MM.1S (cell line): Measurements from ENCODE around the gene PRMT2.

ENCODE experiments used
- DNase-seq: peaks from one replicate; pipeline ENCODE4 v3.0.0-alpha.2; 2015
- H2AFZ ChIP-seq: fragments of 300-600 bp; sonication (generic); 2 replicates; pipeline ENCODE4 v1.6.0; 2016; ENCODE audit warnings: antibody characterized with exemption, low read length
- H3F3A ChIP-seq: fragments of 300-600 bp; sonication (generic); 2 replicates; pipeline ENCODE4 v1.6.1; 2016; ENCODE audit warnings: mild to moderate bottlenecking, antibody characterized with exemption, low read length, moderate library complexity, mixed read lengths; ENCODE audit not compliant: insufficient read depth
- H3K27ac ChIP-seq: fragments of 300-600 bp; sonication (generic); 2 replicates; pipeline ENCODE4 v1.5.1; 2016; ENCODE audit warnings: mild to moderate bottlenecking, low read length
- H3K27me3 ChIP-seq: fragments of 300-600 bp; sonication (generic); replicated peaks from 2 replicates; pipeline ENCODE4 v1.6.0; 2016; ENCODE audit warnings: low read length; ENCODE audit not compliant: insufficient read depth
- H3K36me3 ChIP-seq: fragments of 300-600 bp; sonication (generic); replicated peaks from 2 replicates; pipeline ENCODE4 v1.6.1; 2016; ENCODE audit warnings: mild to moderate bottlenecking, low read length, mixed read lengths; ENCODE audit not compliant: insufficient read depth
- H3K4me1 ChIP-seq: fragments of 300-600 bp; sonication (generic); 2 replicates; pipeline ENCODE4 v1.6.1; 2016; ENCODE audit warnings: low read length, mixed read lengths
- H3K4me2 ChIP-seq: fragments of 300-600 bp; sonication (generic); 2 replicates; pipeline ENCODE4 v1.6.0; 2016; ENCODE audit warnings: low read depth, low read length
- H3K4me3 ChIP-seq: fragments of 300-600 bp; sonication (generic); 2 replicates; pipeline ENCODE4 v1.5.1; 2016; ENCODE audit warnings: low read length, mixed read lengths
- H3K79me2 ChIP-seq: fragments of 300-600 bp; sonication (generic); 2 replicates; pipeline ENCODE4 v1.6.1; 2016; ENCODE audit warnings: mixed run types, low read length, mixed read lengths
- H3K9ac ChIP-seq: fragments of 300-600 bp; sonication (generic); 2 replicates; pipeline ENCODE4 v1.6.1; 2016; ENCODE audit warnings: low read length, mixed read lengths
- H3K9me2 ChIP-seq: fragments of 300-600 bp; sonication (generic); replicated peaks from 2 replicates; pipeline ENCODE4 v1.6.1; 2016; ENCODE audit warnings: mild to moderate bottlenecking, low read length, mixed read lengths; ENCODE audit not compliant: insufficient read depth
- H3K9me3 ChIP-seq: fragments of 300-600 bp; sonication (generic); replicated peaks from 2 replicates; pipeline ENCODE4 v1.6.1; 2016; ENCODE audit warnings: mild to moderate bottlenecking, low read length, mixed read lengths; ENCODE audit not compliant: insufficient read depth
- H4K20me1 ChIP-seq: fragments of 300-600 bp; sonication (generic); 2 replicates; pipeline ENCODE4 v1.6.1; 2016; ENCODE audit warnings: mild to moderate bottlenecking, low read length, moderate library complexity, mixed read lengths; ENCODE audit not compliant: insufficient read depth
- EZH2 ChIP-seq: fragments of 300-600 bp; sonication (generic); optimal IDR thresholded peaks from 2 replicates; pipeline ENCODE3; 2017; ENCODE audit warnings: low read depth, mild to moderate bottlenecking, antibody characterized with exemption, low read length, mixed read lengths
- EZH2phosphoT487 ChIP-seq: fragments of 300-600 bp; sonication (generic); IDR thresholded peaks from 2 replicates; pipeline ENCODE4 v1.6.1; 2018; ENCODE audit warnings: antibody characterized with exemption, low read length
- TF ChIP-seq, protein P1 (sequence below): fragments of 300-600 bp; sonication (generic); IDR thresholded peaks from 2 replicates; pipeline ENCODE4 v1.5.1; 2016; ENCODE audit warnings: antibody characterized with exemption, low read length, mixed read lengths

Gene PRMT2

GRCh38 chr21:46606427-46606813 is 29.1 kb upstream of the PRMT2 start:
- DNase-seq, result no peak
- Histone ChIP-seq H3F3A (no peaks in the 10 kb centered on the region), H3K36me3 (no peaks in the 10 kb centered on the region), H3K4me3 (no peak overlapping the region), H3K79me2 (no peaks in the 10 kb centered on the region), H3K27me3 (peaks cover 12% of the 10 kb centered on the region), H3K4me2 (no peak overlapping the region), H4K20me1 (no peaks in the 10 kb centered on the region), H3K27ac (no peak overlapping the region), H3K9me2 (no peaks in the 10 kb centered on the region), H3K4me1 (no peaks in the 10 kb centered on the region), H3K9ac (no peak overlapping the region), H3K9me3 (no peaks in the 10 kb centered on the region), H2AFZ (no peak overlapping the region)
- TF ChIP-seq EZH2 (no peak), EZH2phosphoT487 (no peak)
- TF ChIP-seq, protein P1, sequence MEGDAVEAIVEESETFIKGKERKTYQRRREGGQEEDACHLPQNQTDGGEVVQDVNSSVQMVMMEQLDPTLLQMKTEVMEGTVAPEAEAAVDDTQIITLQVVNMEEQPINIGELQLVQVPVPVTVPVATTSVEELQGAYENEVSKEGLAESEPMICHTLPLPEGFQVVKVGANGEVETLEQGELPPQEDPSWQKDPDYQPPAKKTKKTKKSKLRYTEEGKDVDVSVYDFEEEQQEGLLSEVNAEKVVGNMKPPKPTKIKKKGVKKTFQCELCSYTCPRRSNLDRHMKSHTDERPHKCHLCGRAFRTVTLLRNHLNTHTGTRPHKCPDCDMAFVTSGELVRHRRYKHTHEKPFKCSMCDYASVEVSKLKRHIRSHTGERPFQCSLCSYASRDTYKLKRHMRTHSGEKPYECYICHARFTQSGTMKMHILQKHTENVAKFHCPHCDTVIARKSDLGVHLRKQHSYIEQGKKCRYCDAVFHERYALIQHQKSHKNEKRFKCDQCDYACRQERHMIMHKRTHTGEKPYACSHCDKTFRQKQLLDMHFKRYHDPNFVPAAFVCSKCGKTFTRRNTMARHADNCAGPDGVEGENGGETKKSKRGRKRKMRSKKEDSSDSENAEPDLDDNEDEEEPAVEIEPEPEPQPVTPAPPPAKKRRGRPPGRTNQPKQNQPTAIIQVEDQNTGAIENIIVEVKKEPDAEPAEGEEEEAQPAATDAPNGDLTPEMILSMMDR, result no peak

DNA sequence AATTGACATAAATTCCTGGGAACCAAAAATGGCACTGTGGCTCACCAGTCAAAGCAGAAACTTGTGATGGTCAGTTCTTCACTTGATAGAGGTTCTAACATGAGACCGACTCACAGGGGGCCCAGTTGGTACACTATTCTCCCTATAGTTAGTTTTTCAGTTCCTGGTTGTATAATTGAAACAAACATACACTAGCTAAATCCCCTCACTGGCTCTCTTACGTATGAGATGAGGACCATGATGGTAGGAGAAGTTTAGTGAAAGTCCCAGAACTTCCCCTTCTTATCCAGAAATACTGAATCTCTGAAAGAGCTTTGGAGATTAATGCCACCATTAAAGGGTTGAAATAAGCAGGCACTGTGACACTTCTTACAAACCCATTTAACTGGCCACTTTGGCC is 27.8 kb upstream of the PRMT2 start:
- H3K4me2 ChIP-seq, result no peak overlapping the region

DNA sequence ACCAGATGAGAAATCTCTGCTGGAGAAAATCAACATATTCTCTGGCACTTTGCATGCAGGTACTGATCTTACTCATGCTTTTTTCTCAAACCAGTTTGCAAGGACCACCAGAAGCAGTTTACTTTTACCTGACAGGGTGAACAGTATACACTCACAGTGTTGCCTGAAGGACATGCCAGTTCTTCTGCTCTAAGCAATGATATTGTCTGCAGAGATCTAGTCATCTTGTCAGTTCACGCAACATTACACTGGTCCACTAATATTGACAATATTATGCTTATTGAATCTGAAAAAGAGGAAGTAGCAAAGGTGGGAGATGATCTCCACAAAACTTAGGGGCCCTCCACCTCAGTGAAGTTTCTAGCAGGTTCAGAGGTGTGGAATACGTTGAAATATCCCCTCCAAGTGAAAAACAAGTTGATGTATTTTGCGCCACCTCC is 26.8 kb upstream of the PRMT2 start:
- no peaks in the 10 kb centered on the region for H3K4me1 ChIP-seq
- no peak overlapping the region for H3K4me2 ChIP-seq

More for the DNA sequence above, 27.8 kb upstream of the PRMT2 start:
- no peak overlapping the region for H3K27ac ChIP-seq
- H3K9ac ChIP-seq, result no peak overlapping the region
- no peaks in the 10 kb centered on the region for H3F3A ChIP-seq
- no peaks in the 10 kb centered on the region for H3K36me3 ChIP-seq
- H3K9me2 ChIP-seq, result no peaks in the 10 kb centered on the region
- no peaks in the 10 kb centered on the region for H3K4me1 ChIP-seq
- no peak overlapping the region for H3K4me3 ChIP-seq
- DNase-seq, result no peak
- no peaks in the 10 kb centered on the region for H3K79me2 ChIP-seq
- H2AFZ ChIP-seq, result no peak overlapping the region
- no peaks in the 10 kb centered on the region for H3K9me3 ChIP-seq
- TF ChIP-seq EZH2phosphoT487 (no peak), EZH2 (no peak)
- TF ChIP-seq, protein P1, result no peak
- peaks cover 12% of the 10 kb centered on the region for H3K27me3 ChIP-seq
- H4K20me1 ChIP-seq, result no peaks in the 10 kb centered on the region

More for the DNA sequence above, 26.8 kb upstream of the PRMT2 start:
- Histone ChIP-seq H3K27ac (no peak overlapping the region), H3K9me2 (no peaks in the 10 kb centered on the region), H3K79me2 (no peaks in the 10 kb centered on the region), H3F3A (no peaks in the 10 kb centered on the region), H2AFZ (no peak overlapping the region), H4K20me1 (no peaks in the 10 kb centered on the region), H3K9me3 (no peaks in the 10 kb centered on the region), H3K4me3 (no peak overlapping the region), H3K27me3 (peaks cover 11% of the 10 kb centered on the region), H3K9ac (no peak overlapping the region), H3K36me3 (no peaks in the 10 kb centered on the region)
- DNase-seq, result no peak
- TF ChIP-seq EZH2phosphoT487 (no peak), EZH2 (no peak)
- TF ChIP-seq, protein P1, result no peak
